GM19372 (cell line): ENCODE data around the gene NEURL1.
A peak's percentile ranks its signal among the peaks of the same experiment; 100 is the strongest.
"Not testable (repeated sequence)": the region's sequence is repeated elsewhere in the genome, so short reads cannot be mapped to it uniquely, and the experiment has no call there.

Experiments
- ATAC-seq: cut with Tn5 transposase; IDR thresholded peaks from one replicate; pipeline ENCODE4 v1.9.1; 2021; ENCODE audit warnings: mild to moderate bottlenecking, low read depth, moderate library complexity; ENCODE audit not compliant: unreplicated experiment

The NEURL1 gene

DNA sequence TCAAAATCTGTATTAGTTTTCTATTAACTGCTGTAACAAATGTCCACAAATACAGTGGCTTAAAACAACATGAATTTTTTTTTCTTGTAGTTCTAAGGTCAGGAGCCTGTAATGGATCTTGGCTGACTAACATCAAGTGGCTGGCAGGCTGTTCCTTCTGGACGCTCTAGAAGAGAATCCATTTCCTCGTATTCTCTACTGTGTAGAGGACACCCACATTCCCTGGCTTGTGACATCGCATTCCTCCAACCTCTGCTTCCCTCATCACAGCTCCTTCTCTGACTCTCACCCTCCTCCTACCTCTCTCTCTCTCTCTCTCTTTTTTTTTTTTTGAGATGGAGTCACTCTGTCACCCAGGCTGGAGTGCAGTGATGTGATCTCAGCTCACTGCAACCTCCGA, 30.0 kb upstream of the NEURL1 start:
- ATAC-seq: no peak

DNA sequence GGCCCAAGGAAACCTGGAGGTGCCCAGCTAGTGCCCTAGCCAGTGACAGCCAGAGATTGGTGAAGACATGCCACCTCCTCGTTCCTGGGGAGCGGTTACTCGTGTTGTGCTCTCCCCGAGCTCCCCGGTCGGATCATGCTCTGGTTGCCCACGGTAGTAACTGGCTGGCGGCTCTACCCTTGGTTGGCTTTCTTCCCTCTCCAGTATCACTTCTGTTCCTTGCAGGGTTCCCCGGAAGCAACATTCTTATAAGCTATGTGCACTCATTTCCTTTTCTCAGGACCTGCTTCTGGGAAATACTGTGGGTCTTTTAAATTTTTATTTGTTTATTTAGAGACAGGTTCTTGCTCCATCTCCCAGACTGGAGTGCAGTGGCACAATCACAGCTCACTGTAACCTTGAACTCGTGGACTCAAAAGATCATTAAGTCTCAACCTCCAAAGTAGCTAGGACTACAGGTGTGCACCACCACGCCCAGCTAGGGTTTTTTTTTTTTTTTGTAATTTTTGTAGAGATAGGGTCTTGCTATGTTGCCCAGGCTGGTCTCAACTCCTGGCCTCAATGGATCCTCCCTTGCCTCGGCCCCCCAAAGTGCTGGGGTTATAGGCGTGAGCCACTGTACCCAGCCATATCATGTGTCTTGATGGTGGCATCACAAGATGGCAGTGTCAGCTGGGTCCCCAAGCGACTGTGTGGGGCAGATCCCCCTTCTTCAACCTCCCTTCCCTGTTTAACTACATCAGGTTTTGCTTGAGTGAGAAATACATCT, 27.9 kb upstream of the NEURL1 start:
- ATAC-seq: no peak

DNA sequence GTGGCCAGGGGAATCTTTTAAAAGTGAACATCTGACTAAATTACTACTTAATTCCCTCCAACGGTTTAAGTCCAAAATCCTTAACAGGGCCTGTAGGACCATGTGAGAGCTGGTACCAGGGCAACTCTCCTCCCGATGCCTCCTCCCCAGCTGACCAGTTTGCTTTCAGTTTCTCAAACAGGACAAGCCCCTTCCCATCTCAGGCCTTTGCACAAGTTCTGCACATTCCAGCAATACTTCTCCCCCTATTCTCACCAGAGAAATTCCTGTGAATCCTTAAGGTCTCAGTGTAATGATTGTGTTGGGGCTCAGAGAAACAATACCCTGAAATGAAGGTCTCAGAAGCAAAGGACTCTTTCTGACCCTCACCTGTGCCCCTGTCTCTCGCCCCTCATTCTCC, 26.8 kb upstream of the NEURL1 start:
- ATAC-seq: no peak

DNA sequence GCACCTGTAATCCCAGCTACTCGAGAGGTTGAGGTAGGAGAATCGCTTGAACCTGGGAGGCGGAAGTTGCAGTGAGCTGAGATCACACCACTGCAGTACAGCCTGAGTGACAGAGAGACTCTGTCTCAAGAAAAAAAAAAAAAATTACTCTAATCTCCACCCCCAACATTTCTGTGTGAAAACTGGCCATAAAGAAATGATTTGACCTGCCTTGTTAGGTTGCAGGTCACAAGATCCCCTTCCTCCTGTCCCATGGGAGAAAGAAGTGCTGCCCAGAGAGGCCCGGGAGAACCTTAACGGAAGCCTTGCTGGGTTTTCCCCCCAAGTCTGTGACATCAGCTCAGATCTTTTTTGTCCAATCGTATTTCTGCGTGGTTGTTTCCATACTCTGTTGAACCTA, 26.1 kb upstream of the NEURL1 start:
- ATAC-seq: no peak

DNA sequence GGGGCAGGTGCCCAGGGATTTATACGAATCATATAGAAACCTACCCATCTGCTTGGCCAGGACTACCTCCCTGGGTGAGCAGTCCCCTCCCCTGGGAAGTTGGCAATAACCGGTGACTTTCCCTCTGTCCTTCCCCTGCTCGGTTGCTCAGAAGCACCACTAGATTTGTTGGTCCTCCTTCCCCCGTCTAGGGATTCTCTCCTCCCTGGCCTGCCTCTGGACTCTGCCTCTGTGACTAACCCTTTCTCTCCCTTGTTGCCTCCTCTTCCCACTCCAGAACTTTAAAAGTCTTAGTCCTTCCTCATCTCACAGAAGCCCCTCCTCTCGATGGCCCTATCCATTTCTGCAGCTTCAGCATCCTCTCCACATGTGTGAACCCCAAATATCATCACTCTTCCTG, 24.3 kb upstream of the NEURL1 start:
- ATAC-seq: no peak

DNA sequence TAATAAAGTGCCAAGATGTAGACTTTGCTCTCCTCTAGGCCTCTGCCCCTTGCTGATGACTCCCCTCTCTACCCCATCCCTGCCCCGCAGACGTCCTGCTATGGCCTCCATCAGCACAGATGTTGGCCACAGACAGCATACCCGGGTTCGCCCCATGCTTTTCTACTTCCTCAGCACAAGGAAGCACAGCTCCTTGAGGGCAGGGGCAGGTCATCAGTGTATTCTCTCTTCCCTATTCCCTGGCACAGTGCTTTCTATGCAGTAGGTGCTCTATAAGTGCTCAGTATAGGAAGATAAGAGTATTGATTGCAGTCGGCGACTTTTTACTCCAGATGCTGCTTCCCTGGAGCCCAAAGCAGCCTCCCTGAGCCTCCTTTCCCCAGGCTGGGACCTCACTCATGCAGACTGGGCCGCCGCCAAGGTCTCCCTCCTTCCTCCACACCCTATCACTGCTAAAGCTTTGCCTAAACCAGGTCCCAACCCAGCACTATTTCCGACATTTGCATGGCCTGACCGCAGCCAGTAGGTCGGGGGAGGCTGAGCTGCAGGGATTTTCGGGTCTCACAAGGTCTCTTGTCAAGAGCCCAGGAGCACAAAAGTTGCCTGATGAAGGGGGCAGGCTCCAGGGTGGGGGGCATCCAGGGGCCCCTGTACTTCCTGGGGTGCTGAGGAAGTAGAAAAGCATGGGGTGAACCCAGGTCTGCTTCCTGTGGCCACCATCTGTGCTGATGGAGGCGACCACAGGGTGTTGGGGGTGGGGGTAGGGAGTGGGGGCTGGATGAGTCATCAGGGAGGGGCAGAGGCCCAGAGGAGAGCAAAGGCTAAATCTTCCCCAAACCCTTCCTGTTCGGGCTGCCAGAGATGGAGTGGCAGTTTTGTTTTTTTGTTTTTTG, 22.5 kb upstream of the NEURL1 start:
- peak; percentile 65 for ATAC-seq

DNA sequence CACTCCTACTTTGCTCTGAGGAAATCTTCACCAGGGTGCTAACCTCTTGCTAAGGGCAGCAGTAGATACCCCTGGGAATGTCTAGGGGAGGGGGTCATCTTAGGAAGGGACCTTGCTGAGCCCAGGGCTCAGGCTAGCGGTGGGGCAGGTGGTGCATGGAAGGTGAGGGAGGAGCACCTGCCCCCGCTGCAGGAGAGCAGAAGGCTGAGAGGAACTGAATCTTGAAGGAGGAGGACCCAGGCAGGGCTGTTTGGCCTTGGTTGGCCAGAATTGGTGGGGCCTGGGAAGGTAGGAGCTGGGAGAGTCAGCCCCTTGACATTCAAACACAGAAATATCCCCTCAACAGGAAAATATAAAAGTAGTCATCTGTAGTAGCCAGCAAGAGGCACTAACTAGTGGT, 21.5 kb upstream of the NEURL1 start:
- no peak for ATAC-seq

DNA sequence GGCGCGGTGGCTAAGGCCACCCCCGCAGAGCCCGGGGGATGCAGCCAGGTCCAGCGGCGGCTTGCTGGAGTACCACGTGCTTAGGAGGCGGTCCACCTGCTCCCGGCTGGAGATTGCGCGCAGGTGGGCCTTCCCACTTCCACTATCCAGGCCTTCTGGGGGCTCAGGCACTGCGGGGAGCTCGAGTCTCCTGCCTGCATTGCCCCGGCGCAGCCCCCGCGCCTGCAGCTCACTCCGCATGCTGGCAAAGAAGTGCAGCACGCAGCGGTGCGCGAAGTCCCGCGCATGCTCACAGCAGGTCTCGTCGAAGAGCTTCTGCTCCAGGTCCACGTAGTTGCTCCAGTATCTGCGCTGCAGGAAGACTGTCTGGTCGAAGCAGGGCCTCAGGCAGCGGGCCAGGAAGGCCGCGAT, 20.2 kb upstream of the NEURL1 start:
- ATAC-seq: no peak

DNA sequence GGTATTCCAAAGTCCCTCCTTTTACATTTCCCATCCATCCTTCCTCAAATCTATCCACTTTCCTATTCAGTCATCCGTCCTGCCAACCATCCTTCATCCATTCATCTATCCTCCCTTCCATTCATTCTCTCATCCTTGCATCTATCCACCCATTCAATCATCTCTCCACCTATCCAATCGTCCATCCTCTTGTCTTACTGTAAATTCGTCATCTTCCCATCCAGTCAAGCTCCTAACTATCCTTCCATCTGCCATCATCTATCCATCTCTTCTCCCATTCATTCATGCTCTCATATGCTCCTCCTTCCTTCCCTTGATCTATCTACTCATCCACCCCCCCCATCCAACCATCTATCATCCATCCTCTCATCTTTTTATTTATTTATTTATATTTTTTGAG, 19.4 kb upstream of the NEURL1 start:
- no peak for ATAC-seq

DNA sequence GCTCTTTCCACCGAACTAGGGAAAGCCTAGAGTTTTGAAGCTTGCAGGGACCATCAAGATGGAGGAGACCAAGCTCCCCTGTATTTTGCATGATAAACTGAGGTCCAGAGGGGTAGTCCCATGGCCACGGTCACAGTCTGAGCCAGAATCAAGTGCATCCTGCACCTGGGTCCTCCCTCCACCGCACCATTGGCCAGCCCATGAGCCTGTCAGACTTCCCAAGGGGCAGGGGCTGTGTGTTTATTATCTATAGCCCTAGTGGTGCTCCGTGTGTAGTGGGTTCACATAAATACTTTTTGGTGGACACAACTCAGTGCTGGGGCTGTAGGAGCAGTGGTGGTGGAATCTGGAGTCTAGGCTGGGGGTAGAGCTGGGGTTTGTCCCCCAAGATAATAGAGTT, 18.1 kb upstream of the NEURL1 start:
- no peak for ATAC-seq

DNA sequence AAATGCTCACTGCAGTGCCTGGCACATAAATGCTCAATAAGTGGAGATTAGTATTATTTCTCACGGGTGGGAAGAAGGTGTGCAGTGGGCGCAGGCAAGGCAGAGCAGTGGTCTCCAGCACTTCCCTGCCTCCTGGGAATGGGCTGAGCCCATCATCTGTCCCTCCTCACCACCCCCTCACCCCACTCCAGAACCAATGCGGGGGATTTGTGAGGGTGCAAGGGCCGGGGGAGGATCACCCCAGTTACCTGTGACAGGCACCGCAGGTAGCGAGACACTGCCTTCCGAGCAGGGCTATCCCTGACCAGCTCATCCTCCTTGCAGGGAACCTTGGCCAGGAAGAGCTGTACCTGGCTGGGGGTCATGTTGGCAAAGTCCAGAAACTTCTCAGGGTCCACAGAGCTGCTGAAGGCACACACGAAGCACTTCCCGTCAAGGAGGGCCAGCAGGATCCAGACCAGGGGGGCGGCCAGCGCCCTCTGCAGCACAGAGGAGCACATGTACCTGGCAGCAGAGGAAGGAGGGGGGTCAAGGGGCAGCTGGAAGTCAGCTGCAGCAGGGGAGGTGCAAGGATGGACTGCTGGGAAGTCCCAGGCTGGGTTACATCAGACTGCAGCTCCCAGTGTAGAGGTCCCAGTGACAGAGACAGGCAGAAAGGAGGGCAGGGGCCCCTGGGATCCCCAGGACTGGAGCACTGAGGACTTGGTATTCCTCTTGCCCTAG, 17.3 kb upstream of the NEURL1 start:
- ATAC-seq: no peak

DNA sequence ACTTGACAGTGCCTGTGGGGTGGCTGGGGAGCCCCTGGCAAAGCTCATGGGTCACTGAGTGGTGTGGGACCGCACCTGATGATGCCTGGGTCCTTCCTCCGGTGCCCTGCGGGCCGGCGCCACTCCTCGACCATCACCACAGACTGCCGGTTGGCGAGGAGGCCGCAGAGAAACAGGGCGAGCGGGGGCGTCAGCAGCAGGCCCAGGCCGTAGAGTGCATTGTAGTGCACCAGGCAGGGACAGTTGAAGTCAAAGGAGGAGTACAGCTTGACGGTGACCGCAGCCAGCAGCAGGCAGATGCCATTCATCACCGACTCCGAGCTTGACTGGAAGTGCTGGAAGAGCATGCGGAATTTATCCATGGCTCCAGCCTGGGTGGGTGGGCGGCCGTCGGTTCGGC, 14.8 kb upstream of the NEURL1 start:
- ATAC-seq: no peak

DNA sequence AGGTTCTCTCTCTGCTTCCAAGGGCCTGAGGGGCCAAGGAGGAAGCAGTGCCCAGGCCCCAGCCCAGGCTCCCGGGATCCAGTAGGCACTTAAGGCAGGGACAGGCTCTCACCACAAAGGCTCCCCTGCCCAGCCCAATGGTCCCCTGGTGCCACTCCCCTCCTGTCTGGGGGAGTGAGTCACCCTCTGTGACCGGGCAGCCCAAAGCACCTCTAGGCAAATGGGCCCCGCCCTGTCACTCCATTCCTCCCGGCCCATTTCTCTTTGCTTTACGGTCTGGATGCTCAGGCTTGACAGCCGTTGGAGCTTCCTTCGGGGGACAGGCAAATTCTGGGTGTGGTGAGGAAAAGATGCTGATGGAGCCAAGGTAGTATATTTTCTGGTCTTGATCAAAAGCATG, 14.4 kb upstream of the NEURL1 start, which contains the start of gene CALHM3:
Gene CALHM3 (minus strand): TSS at position 106 of the 400 bp plus-strand sequence. CDS start 208 bp downstream, outside the sequence.
- no peak for ATAC-seq

DNA sequence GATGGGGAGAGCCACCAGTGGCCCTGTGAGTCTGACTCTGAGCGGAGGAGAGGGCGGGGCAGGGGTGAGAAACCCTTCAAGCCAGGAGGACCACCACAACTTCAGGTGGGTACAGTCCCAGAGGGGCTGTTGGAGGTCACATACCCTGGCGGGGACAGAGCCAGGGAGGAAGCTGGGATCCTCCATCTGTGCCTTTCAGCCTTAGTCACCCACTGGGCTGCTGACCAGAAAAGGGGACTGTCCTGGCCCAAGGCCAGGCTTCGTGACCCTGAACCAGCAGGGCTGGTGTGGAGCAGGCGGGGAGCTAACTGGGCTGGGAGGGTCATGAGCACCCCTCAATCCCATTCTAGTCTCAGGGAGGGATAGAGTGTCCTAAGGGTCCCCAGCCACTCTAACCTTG, 13.0 kb upstream of the NEURL1 start:
- no peak for ATAC-seq

DNA sequence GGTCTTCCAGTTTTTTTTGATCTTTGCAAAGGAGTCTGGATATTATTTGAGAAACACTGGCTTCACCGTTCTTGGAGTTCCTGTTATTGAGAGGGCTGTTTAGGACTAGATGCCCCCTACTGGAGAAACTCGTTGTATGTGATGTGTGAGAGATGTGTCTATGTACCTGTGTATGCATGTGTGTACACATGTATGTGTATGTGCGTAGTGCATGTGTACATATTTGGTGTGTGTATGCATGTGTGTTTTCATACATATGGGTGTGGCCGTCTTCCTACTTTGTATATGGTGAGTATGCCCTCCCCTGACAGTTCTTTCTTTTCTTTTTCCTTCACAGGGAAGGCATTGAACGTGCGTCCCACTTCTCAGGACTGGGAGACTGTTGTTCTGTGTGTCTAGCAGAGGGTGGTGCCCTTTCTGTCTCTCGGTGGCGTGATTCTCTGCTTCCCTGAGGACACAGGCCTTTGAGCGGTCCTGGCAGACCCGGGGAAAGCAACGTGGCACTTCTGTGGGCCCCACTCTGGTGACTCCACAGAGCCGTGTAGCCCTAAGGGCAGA, 11.5 kb upstream of the NEURL1 start:
- ATAC-seq: no peak

DNA sequence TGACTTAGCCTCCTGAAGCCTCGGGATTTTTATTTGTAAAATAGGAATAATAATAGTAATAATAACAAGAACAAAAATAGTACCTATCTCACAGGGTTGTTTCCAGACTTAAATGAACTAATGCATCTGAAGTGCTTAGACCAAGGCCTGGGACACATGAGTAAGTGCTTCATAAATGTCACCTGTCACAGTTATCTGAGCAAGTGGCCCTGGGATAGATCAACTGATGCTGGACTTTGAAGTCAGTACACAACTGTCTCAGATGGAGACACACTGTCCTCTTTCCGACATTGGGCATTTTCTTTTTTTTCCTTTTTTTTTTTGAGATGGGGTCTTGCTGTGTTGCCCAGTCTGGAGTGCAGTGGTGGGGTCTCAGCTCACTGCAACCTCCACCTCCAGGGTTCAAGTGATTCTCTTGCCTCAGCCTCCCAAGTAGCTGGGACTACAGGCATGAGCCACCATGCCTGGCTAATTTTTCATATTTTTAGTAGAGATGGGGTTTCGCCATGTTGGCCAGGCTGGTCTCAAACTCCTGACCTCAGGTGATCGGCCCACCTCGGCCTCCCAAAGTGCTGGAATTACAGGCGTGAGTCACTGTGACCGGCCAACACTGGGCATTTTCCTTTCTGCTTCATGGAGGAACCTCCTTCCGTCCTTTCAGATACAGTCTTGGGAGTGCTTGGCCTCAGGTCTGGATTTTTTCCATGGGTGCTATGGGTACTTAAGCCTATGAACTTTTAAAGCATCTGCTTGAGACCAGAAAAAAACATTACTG, 6.7 kb upstream of the NEURL1 start:
- not testable (repeated sequence) for ATAC-seq

DNA sequence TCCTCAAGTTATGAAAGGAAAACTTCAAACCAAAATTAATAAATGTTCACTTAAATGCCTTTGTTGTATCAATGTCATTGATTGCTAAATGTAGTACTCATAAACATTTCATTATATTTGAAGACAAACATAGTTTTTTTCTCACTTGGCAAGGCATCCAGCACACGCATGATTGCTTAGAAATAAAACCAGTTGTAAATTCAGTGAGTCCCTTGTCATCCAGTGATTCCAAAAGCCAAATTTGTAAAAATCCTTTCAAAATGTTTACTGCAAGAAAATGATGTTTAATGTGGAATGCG, 6.1 kb upstream of the NEURL1 start:
- no peak for ATAC-seq

DNA sequence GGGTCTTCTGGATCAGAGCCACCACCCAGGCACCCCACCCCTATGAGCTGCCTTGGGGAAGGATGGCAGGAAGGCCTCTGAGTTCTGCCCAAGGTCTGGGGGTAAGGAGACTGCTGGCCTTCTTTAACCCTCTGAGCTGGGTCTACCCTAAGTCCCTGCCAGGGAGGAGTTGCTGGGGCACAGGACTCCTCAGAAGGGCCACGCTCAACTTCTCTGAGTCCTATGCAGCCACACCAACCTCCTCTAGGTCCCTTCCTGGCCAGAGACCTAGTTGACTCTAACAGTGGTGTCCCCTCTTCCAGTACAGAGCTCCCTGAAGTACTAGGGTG, 2.6 kb upstream of the NEURL1 start:
- peak; percentile 14 for ATAC-seq

DNA sequence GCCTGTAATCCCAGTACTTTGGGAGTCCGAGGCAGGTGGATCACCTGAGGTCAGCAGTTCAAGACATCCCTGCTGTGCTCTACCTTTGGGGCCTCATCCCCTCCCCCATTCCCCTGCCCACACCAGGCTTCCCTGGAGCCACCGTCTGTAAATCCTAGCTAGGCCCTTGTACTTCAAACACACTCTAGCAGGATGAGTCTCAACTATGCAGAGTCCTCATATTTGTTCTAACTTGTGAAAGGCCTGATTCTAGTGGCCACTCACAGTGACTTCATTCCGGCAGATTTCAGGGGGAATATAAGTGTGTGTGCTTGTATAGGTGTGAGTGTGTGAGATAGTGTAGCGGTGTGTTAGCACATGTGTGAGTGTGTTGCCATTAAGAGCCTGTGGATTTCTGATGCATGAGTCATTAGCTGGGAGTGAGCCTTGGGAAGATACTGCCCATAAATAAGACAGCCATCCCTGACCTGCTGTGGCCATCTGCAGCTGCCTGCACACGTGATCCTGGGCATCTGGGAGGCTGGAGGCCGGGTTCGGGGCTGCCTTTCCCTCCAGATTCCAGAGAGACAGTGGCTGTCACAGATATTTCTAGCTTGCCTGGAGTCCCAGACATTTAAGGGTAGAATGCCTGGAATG, 1.7 kb upstream of the NEURL1 start:
- no peak for ATAC-seq
